GM12874 (cell line): Measurements from ENCODE around the gene ST3GAL5.

Source experiments
- TF ChIP-seq, protein P1 (sequence below): IDR thresholded peaks from 2 replicates; pipeline ENCODE4 v1.5.1; 2011; ENCODE audit warnings: low read depth, mild to moderate bottlenecking, control low read depth, low read length, moderate library complexity; ENCODE audit not compliant: insufficient read depth

Gene ST3GAL5

DNA sequence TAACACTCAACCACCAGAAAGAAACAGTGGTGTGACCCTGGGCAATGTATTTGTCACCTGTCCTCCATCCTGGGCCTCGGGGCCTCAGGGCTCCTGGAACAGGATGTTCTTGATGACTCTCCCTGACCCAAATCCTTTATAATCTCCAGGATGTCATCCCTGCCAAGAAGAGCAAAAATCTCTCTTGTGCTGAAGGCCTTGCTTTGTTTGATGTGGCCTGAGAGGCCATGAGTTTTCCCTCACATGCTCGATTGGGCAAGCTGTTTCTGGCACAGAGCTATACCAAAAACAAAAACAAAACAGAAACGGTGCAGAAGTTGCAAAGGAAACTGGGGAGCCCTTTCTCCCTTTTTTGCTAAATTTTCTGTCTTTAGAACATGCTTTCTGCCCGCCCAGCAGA, 35.7 kb upstream of the ST3GAL5 start:
- TF ChIP-seq, protein P1, sequence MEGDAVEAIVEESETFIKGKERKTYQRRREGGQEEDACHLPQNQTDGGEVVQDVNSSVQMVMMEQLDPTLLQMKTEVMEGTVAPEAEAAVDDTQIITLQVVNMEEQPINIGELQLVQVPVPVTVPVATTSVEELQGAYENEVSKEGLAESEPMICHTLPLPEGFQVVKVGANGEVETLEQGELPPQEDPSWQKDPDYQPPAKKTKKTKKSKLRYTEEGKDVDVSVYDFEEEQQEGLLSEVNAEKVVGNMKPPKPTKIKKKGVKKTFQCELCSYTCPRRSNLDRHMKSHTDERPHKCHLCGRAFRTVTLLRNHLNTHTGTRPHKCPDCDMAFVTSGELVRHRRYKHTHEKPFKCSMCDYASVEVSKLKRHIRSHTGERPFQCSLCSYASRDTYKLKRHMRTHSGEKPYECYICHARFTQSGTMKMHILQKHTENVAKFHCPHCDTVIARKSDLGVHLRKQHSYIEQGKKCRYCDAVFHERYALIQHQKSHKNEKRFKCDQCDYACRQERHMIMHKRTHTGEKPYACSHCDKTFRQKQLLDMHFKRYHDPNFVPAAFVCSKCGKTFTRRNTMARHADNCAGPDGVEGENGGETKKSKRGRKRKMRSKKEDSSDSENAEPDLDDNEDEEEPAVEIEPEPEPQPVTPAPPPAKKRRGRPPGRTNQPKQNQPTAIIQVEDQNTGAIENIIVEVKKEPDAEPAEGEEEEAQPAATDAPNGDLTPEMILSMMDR: no peak

DNA sequence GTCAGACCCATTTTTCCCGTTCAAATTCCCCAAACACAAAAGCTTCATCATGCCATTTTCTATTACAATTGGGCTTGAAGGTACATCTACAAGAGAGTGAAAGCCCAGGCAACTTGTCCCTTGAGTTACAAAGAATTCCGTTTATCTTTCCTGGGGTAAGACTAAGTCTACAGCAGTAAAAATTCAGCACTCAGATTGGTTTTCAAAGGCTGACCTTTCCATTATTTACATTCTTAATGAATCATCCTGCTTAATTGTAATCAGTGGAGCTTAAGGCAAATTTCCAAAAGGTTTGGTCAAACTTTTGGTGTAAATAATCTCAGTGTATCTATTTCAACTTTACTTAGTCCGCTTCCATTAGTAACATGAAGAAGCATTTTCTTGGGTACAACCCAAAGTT, 33.4 kb upstream of the ST3GAL5 start:
- TF ChIP-seq, protein P1: no peak

DNA sequence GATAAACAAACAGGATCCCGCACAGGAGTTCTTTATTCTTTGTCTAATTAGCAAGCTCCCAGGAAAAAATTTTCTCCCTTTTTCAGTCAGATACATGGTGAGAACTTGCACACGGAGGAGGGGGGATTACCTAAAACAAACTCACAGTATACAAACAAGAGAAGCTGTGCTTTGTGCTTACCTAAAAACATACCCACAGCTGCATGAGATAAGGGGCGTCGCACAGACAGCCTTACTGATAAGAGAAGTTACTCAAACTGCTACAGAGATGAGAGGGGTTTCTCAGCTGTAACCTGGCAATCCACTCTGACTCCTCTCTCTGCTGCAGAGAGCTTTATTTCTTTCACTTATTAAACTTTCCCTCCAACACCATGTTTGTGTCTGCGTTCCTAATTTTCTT, 32.9 kb upstream of the ST3GAL5 start:
- TF ChIP-seq, protein P1: no peak

DNA sequence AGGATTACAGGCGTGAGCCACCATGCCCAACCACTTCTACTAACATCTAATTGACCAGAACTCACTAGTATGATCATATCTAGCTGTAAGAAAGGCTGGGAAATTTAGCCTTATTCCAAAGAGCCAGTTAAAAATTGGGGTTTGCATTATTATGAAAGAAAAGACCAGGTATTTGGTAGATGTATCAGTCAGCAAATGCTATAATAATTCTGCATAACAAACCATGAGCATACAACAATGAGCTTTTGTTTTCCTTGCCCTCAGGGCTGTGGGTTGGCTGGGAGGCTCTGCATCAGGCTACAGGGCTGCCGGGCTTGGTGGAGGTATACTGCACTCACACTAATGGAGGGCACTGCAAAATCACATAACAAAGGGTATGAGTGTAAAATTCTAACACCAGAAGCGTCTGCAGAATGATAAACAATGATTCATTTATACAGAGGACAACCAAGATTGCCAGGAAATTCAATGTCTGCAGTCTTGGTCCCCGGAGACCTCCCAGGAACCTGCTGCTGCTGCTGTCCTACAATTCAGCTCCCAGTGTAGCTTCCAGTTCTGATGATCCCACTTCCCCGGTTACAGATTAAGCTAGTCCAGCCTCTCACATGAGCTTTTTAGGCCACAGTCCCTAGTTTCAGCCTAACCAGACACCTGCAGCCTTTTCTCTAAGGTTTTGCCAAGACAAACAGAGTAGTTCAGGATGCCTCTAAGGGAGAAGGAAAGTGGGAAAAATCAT, 32.2 kb upstream of the ST3GAL5 start:
- TF ChIP-seq, protein P1: no peak

DNA sequence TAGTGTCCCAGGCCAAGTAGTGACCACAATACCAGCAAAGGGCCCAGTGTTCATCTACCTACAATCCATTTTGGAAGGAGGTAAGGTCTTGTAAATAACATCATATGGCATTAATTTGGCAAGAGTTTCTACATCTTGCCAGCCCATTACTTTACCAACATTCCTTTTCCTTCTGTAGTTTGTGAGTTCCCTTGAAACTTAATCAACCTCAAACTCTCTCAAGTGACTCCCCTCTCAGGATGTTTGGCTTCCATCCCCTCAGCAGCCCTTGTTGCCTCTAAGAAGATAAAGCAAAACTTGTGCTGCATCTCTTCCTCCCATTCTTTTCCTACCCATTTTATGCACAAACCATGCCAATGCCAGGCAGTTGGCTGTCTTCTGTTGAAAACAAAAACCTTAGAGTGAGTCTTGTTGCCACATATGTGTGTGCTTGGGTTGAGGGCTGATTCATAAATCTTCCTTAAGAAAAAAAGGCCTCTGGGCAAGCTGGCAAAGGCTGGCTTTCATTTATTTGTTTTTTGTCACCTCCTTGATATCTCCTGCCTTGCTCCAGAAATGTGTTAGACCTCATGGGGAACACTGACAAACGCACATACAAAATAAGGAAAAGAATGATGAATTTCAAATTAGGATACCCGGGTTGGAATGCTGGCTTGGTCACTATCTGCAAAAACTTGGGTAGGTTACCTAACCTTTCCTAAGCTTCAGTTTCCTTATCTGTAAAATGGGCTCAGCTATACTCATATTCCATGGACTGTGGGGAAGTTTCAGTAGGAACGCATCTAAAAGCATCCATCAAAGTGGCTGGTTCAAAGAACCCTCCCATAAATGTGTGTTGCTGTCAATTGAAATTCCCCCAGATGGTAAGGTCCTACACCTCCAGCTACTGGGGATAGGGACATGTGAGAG, 29.4 kb upstream of the ST3GAL5 start:
- TF ChIP-seq, protein P1: no peak

DNA sequence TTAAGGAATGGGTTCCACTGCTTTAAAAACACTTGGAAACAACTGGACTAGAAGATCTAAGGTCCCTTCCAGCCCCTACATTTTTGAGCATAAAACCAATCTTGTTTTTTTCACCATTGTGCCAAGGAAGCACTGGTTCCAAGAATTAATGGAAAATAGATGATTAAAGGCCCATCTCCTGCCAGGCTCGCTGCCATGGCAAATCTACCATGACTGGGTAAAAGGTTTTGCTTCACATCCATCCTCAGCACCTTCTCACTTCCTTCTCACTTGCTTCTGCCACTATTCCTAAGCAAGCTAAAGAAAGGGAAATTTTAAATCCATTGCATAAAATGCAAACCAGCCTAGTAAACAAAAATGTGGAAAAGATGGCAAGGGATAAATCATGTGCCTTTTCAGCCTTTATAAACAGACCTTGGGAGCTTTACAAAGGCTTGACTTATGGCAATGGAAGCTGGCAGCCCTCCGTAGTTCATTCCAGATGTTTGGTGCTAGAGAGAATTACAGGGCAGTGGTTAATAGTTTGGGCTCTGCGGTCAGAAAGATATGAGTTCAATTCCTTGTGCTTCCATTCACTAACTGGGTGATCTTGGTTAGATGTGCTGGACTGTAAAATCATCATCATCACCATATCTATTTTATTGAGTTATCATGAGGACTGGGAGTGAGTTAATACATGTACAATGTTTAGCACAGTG, 27.0 kb upstream of the ST3GAL5 start:
- TF ChIP-seq, protein P1: no peak

DNA sequence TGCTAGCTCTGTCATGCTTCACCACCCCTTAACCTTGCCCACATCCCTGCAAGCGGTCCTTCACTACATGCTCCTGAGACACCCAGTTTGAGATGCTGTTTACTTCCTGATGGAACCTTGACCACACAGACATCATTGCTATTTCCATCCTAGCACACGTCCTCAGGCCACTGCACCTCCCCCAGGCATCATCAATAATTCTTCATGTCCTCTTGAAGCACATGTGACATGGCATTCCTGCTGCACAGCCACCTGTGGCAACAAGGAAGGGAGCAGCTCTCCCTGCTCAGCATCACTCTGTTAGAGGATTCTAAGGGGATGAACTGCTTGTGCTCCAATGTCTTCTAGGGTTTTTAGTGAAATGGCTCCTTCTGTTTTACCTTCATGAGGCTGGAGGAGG, 26.1 kb upstream of the ST3GAL5 start:
- TF ChIP-seq, protein P1: no peak
